T1000 (cell line): ENCODE measurements around the gene LCE1C.

Experiments used
- DNase-seq: peaks from one replicate; lab custom pipeline; 2025; ENCODE audit warnings: mixed read lengths; lab: John Stamatoyannopoulos, UW

Gene LCE1C, protein sequence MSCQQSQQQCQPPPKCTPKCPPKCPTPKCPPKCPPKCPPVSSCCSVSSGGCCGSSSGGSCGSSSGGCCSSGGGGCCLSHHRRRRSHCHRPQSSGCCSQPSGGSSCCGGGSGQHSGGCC

GRCh38 chr1:152806576-152806975 is at the start of gene LCE1C:
Gene LCE1C (minus strand): TSS chr1:152806651. CDS start chr1:152805478, 1,173 bp downstream.
- DNase-seq: no peak

DNA sequence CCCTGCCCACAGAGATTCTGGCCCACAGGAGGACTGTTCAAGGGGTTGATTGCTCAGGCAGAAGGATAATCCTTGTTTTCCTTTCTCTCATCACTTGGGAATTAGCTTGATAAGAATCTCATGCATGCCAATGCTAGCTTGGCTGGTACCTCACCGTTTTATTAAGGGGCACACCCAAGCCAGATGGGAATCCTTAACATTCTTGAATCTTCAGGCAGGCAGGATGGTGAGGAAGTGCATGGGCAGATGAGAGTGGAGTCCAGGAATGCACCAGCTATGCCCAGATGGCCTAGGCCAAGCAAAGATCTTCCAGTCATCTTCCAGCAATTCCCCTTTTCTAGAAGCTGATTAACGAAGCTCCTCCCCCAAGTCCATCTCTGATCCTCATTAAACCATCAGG is 49.2 kb upstream of the LCE1C start:
- no peak for DNase-seq

DNA sequence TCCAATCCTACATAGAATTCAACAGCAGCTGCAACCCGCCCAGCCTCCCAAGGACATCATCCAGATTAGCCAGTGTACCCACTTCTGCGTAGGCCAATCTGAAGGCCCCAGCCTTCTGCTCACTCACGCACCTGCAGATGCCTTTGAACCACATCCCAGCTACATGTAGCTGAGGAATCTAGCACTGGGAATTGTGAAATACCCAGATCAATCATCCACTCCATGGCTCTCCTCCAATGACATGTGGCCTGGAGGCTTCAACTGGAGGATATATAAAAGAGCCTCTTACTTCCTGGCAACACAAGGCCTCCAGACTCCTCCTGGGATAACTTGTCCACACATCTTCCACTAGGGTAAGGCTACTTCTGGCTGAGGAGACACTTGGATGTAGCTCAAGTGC is 36.1 kb upstream of the LCE1C start, which contains the start of gene LCE6A:
TSS of gene LCE6A (plus strand) at position 301 of the 400 bp plus-strand sequence. CDS start 665 bp downstream, outside the sequence.
- no peak for DNase-seq

DNA sequence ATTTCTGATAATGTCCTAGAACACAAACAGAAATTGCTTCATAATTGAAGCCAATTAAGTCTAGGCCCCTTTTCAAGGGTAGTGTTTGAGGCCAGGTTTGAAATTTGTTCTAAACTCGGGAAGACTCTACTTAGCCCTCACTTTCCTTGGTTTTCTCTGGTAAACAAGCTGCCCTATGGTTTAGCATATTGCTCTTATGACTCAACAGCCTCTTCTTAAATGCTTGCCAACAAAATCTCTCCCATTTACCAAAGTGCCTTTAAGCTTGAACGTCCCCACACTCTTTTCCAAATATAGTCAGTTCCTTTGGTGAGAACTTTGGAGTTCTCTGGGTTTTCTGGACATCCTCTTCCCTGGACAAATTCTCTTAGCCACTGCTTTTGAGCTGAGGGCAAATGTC is 30.4 kb upstream of the LCE1C start:
- no peak for DNase-seq

- DNase-seq: no peak
These were observed 20.7 kb upstream of the LCE1C start, which contains the start of gene LCE1A for GRCh38 chr1:152827173-152827572. Gene LCE1A (plus strand): TSS chr1:152827473. CDS start chr1:152827473, 0 bp downstream.

DNA sequence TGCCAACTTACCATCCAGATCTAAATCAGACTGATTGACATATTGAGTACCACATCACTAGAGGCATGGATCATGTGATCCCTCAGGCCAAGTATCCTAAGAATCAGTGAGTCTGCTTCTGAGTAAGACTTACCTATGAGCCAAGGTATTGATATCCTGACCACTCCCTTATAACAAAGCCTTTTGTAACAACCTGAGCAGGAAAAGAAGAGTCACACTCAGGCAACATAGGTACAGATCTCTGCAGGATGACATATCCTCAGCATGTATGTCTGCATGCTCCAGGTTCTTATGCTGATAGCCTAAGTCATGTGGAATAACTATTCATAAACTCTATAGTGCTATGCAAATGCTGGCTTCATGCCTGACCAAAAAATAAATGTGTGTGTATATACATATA is 18.5 kb upstream of the LCE1C start:
- no peak for DNase-seq

DNA sequence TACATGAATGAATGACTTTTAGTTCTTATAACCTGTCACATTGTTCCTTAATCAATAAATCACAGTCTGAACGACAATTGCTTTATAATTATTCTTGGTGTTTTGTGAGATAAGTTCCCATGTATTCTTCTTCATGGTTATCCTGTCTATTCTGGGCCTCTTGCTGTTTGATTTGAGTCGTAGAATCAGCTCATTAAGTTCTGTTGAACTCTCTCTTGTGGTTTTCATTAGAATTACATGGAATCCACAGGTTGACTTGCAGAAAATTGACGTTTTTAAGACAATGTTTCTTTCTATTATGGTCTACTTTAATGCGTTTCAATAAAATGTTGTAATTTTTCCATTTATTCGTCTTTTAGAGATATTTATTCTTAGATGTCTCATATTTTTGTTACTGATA is 16.8 kb upstream of the LCE1C start:
- DNase-seq: no peak

GRCh38 chr1:152817309-152817708 is 10.9 kb upstream of the LCE1C start:
- no peak for DNase-seq

DNA sequence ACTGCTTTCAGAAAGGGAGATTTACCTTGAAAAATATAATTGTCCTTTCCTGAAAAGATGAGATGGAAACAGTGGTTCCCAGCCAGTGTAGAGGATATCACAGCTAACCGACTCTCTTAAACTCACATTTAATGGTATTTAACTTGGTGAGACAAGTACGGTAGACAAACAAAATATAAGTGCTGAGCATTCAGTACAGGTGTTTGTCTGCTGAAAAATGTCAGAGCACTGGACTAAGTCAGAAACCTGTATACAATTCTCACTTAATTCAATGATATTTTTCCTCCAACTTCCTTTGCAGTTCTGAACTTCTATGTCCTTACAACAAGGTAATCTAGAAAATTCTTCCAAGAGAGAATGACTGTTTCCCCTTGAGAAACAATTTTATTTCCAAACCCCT is 5.2 kb upstream of the LCE1C start, which contains the start of gene LCE1B:
TSS of gene LCE1B (plus strand) at position 301 of the 400 bp plus-strand sequence. CDS start 476 bp downstream, outside the sequence.
- DNase-seq: no peak

DNA sequence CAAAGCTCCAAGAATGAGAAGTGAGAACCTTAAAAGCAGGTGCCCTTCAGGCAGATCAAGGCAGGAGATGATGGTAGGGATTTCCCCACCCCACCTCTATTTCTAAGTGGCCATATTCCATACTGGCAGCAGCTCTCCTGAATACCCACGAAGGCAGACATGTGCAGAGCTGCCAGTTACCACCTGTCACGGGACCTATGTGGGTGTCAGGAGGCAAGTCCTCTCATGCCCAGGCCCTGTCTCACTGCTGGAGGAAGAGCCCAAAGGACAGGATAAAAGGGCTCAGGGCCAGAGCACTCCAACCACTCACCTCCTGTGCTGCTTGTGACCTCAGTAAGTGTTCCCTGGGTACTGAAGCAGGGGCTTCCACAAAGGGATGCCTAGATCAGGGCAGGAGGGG is 4.6 kb upstream of the LCE1C start:
- DNase-seq: no peak

- DNase-seq: no peak
These were observed 5.1 kb downstream of the LCE1C start for GRCh38 chr1:152801333-152801732.

- DNase-seq: no peak
These were observed 10.0 kb downstream of the LCE1C start, which contains the start of gene LCE1D for GRCh38 chr1:152796421-152796820. Gene LCE1D (plus strand): TSS chr1:152796721. CDS start chr1:152797795, 1,074 bp downstream.

DNA sequence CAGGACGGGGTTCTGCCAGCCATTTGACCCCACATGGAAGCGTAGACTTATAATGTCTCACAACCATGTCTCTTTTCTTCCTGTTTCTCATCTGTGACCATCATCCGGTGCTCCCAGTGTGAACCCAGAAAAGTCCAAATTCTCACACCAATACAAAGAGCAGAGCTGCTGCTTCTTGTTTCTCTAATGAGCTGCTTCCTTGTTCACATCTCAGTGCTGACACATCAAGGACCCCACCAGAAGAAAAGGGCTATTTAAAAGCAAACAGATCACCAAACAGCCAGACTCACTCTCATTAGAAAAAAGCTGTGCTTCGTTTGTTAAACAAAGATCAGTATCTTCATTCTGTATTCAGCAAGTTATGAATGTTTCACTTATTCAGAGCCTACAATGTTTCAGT is 10.8 kb downstream of the LCE1C start:
- no peak for DNase-seq

DNA sequence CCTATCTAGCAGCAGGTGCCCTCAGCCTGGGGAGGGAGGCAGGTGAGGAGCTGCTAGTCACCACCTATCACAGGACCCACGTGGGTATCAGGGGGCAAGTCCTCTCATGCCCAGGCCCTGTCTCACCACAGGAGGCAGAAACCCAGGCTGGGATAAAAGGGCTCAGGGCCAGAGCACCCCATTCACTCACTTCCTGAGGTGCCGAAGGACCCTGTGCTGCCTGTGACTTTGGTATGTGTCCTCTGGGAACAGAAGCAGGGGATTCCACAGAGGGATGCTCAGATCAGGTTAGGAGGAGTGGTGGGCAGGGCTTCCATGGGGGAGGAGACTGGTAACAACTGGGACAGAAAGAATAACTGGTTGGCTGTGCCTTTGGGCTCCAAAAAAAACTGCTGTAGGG is 20.4 kb downstream of the LCE1C start, which contains the start of gene LCE1E:
TSS of gene LCE1E (plus strand) at position 181 of the 400 bp plus-strand sequence. CDS start 1,043 bp downstream, outside the sequence.
- DNase-seq: no peak

DNA sequence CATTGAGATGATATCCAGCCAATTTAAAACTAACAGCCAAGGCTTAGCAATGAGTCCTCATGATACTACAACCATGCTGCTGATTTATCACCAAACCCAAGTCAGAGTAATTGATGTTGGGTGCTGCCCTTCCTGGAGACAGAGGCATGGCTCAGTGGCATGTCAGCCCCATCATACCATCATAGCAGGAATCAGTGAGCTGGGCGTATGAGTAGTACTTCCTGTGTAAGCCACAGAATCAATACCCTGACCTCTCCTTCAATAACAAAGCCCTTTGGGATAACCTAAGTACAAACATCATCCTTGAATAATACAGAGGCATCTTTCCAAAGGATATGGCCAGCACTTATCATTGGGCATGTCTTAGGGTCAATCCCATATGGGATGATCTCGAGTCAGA is 23.4 kb downstream of the LCE1C start:
- no peak for DNase-seq

DNA sequence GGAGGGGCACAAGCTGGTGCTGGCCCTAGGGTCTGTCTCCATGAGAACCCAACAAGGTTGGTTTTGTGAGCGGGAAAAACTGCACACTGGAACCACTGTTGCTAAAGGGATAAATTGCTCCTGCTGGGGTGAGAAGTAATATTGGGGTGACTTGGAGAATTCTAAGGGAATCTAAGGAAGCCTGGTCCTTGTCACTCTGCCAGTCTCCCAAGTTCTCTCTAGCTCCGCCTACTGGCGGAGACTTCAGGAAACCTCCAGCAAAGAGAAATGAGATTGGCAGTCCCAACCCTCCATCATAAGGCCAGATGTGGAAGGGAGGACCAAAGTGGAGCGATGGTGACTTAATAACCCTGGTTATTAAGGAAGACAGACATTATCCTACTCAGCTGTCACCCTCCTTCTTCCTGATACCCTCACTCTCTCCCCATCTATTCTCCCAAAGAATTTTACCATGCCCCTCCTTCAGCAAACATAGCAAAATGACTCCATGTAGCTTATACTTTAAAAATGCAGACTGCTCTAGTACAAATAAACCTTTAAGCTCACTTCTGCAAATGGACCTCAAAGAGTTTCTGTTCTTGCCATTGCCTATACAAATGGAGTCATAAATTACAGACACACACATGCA is 28.8 kb downstream of the LCE1C start:
- DNase-seq: no peak

GRCh38 chr1:152776361-152776760 is 30.1 kb downstream of the LCE1C start:
- DNase-seq: no peak

DNA sequence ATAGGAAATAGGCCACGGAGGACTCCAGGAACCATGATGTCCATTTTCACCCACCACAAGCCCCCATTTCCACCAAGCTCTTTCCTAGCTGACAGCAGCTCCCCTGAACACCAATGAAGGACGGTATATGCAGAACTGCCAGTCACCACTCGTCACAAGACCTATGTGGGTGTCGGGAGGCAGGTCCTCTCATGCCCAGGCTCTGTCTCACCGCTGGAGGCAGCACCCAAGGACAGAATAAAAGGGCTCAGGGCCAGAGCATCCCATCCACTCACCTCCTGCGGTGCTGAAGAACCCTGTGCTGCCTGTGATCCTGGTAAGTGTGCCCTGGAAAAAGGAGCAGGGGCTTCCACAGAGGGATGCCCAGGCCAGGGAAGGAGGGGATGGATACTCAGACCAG is 31.6 kb downstream of the LCE1C start, which contains the start of gene LCE1F:
TSS of gene LCE1F (plus strand) at position 266 of the 400 bp plus-strand sequence. CDS start 1,232 bp downstream, outside the sequence.
- DNase-seq: no peak

GRCh38 chr1:152770411-152770810 is 36.0 kb downstream of the LCE1C start:
- no peak for DNase-seq

GRCh38 chr1:152768847-152769533 is 37.5 kb downstream of the LCE1C start:
- DNase-seq: no peak

- DNase-seq: no peak
These were observed 44.7 kb downstream of the LCE1C start for GRCh38 chr1:152761609-152762213.

GRCh38 chr1:152760551-152761190 is 45.8 kb downstream of the LCE1C start:
- DNase-seq: no peak
